CD14-positive monocyte (primary cell): Measurements from ENCODE around the gene CAPG. TPM values are rescaled to one million over a fixed set of nuclear protein-coding genes. Genes with fewer than 3 reads are reported as not detected.
A peak's percentile ranks its signal among the peaks of the same experiment; 100 is the strongest.

Experiments used
- DNase-seq, 3 donors: peaks; one replicate each; pipeline ENCODE4 v3.0.0-alpha.2; 2011 to 2022
- H2AFZ ChIP-seq: 2 replicates; pipeline ENCODE4 v1.6.0; 2012; ENCODE audit warnings: mild to moderate bottlenecking, low read depth, low read length, inconsistent platforms; ENCODE audit not compliant: insufficient read depth, poor library complexity, severe bottlenecking
- H3K27ac ChIP-seq, 2 donors: 1 replicate in 1 of 2; 2 replicates in 1 of 2; pipeline ENCODE4 v1.5.1; 2012 to 2013; ENCODE audit warnings: low read length in 2 of 2, control low read depth in 1 of 2, inconsistent platforms in 1 of 2, low read depth in 1 of 2, mild to moderate bottlenecking in 1 of 2
- H3K27me3 ChIP-seq, 2 donors: one replicate each; pipeline versions ENCODE4 v1.6.0 to v1.6.1; 2011 to 2013; ENCODE audit warnings: low read length in 2 of 2; ENCODE audit not compliant: control insufficient read depth in 2 of 2, insufficient read depth in 2 of 2
- H3K36me3 ChIP-seq, 2 donors: replicated peaks in 1 of 2; 1 replicate in 1 of 2; 2 replicates in 1 of 2; pipeline versions ENCODE4 v1.5.1 to v1.6.1; 2012 to 2013; ENCODE audit warnings: low read length in 2 of 2, control low read depth in 1 of 2, inconsistent platforms in 1 of 2, mild to moderate bottlenecking in 1 of 2; ENCODE audit not compliant: insufficient read depth in 2 of 2, control insufficient read depth in 1 of 2
- H3K4me1 ChIP-seq, 2 donors: 1 replicate in 1 of 2; 2 replicates in 1 of 2; pipeline versions ENCODE4 v1.5.1 to v1.6.1; 2012 to 2013; ENCODE audit warnings: low read length in 2 of 2, control low read depth in 1 of 2, inconsistent platforms in 1 of 2, mild to moderate bottlenecking in 1 of 2, moderate library complexity in 1 of 2; ENCODE audit not compliant: insufficient read depth in 2 of 2, control insufficient read depth in 1 of 2
- H3K4me2 ChIP-seq: replicated peaks from 2 replicates; pipeline ENCODE3; 2012; ENCODE audit warnings: low read length, moderate library complexity, mild to moderate bottlenecking; ENCODE audit not compliant: poor library complexity, severe bottlenecking; ENCODE audit errors: extremely low read depth
- H3K4me3 ChIP-seq, 3 experiments: fragments of 200-600 bp in 1 of 3; sonication (generic) in 1 of 3; replicated peaks in 1 of 3; 1 replicate in 2 of 3; 2 replicates in 1 of 3; pipeline ENCODE4 v1.5.1; 2011 to 2013; ENCODE audit warnings: low read length in 3 of 3, mild to moderate bottlenecking in 3 of 3, control low read depth in 2 of 3, low read depth in 2 of 3, inconsistent platforms in 1 of 3, moderate library complexity in 1 of 3
- H3K79me2 ChIP-seq: 2 replicates; pipeline ENCODE4 v1.6.0; 2012; ENCODE audit warnings: mild to moderate bottlenecking, control low read depth, inconsistent platforms, low read length, moderate library complexity; ENCODE audit not compliant: insufficient read depth
- H3K9ac ChIP-seq: 2 replicates; pipeline ENCODE4 v1.6.0; 2017; ENCODE audit warnings: low read length, mild to moderate bottlenecking; ENCODE audit not compliant: insufficient read depth, poor library complexity, severe bottlenecking
- H3K9me3 ChIP-seq, 2 donors: replicated peaks in 1 of 2; 1 replicate in 1 of 2; 2 replicates in 1 of 2; pipeline versions ENCODE4 v1.5.1 to v1.6.1; 2012 to 2013; ENCODE audit warnings: low read length in 2 of 2, control low read depth in 1 of 2; ENCODE audit not compliant: control insufficient read depth in 1 of 2, insufficient read depth in 1 of 2
- H4K20me1 ChIP-seq: 2 replicates; pipeline ENCODE4 v1.6.0; 2012; ENCODE audit warnings: mild to moderate bottlenecking, low read length, control low read depth, moderate library complexity; ENCODE audit not compliant: insufficient read depth
- H3K27ac Mint-ChIP-seq, 7 donors: one replicate each; pipeline ENCODE4 v1.8.0; 2020; ENCODE audit warnings: mild to moderate bottlenecking in 7 of 7, mixed read lengths in 7 of 7, moderate library complexity in 6 of 7, inconsistent platforms in 2 of 7
- H3K27me3 Mint-ChIP-seq, 3 donors: one replicate each; pipeline ENCODE4 v1.8.0; 2021 to 2022; ENCODE audit warnings: low read depth in 3 of 3, mild to moderate bottlenecking in 3 of 3, mixed read lengths in 3 of 3, moderate library complexity in 3 of 3, inconsistent platforms in 1 of 3
- H3K36me3 Mint-ChIP-seq, 2 donors: one replicate each; pipeline ENCODE4 v1.8.0; 2020; ENCODE audit warnings: mixed read lengths in 2 of 2, inconsistent platforms in 1 of 2, mild to moderate bottlenecking in 1 of 2
- H3K4me1 Mint-ChIP-seq: one replicate; pipeline ENCODE4 v1.8.0; 2020; ENCODE audit warnings: mild to moderate bottlenecking, mixed read lengths
- H3K4me3 Mint-ChIP-seq, 2 donors: one replicate each; pipeline ENCODE4 v1.8.0; 2020; ENCODE audit warnings: mild to moderate bottlenecking in 2 of 2, mixed read lengths in 2 of 2, moderate library complexity in 1 of 2
- H3K9me3 Mint-ChIP-seq, 7 donors: one replicate each; pipeline ENCODE4 v1.8.0; 2020 to 2022; ENCODE audit warnings: mixed read lengths in 7 of 7, mild to moderate bottlenecking in 6 of 7, moderate library complexity in 6 of 7, inconsistent platforms in 2 of 7
- WGBS: methylation state at CpG from one replicate; pipeline ENCODE4 v1.1.5; 2013; ENCODE audit warnings: missing lambda C conversion rate; ENCODE audit not compliant: insufficient coverage; 5-methylcytosine and 5-hydroxymethylcytosine counted together
- intact Hi-C, 2 donors: fragments of 100-400 bp; cut with micrococcal nuclease; formaldehyde crosslinking; loops; one replicate each; pipeline versions ENCODE4 v1.15.0 to v1.15.1; 2023
- polyA plus RNA-seq, 3 donors: library from polyadenylated mRNA; depleted of rRNA in 1 of 3; unstranded in 2 of 3; stranded (reverse) in 1 of 3; fragments of 300-500 nt in 2 of 3; fragments of >200 nt in 1 of 3; fragmentation: Illumina TruSeq in 2 of 3; gene quantifications; 1 replicate in 2 of 3; 2 replicates in 1 of 3; pipeline ENCODE4 v1.2.3, GENCODE V29; 2012 to 2021
- TF ChIP-seq, protein P1 (sequence below): fragments of 200-600 bp; IDR thresholded peaks from one replicate; pipeline ENCODE4 v1.8.0; 2022; ENCODE audit warnings: antibody characterized with exemption, mild to moderate bottlenecking

CAPG gene
- polyA plus RNA-seq, 3 donors: 474 to 847 (median 631) TPM

DNA sequence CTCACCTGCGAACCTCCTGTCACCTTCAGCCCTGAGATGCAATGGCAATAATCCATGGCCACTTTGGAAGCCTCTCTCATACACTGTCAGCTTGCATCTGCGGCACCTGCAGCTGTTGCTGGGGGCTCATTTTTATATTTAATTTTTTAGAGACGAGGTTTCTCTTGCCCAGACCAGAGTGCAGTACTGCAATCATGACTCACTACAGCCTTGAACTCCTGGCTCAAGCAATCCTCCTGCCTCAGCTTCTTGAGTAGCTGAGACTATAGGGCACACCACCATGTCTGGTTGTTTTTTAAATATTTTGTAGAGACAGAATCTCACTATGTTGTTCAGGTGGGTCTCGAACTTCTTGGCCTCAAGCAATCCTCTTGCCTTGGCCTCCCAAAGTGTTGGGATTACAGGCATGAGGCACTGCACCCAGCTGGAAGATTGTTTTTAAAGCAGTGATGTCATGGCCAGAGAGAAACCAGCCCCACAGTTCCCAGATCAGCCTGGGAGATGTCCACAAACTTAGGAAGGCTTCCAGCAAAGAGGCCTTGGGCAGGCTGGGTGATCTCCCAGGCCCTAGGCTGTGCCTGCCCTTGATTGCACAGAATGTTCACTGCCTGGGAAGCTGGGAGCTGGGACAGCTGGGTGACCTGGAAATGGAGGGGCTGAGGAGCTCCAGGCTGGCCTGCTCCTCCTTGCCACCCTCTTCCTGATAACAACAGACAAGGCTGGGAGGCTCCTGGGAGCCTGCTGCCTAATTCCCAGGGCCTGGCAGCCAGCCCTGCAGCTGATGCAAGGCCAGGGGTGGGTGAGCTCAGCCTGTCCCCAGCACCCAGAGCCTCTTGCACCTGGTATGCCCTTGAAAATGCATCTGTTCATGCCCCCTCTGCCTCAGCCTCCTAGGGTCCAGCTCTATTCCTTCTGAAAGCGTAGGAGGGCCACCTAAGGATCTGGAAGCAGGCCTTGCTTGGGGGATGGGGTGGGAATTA is 35.4 kb upstream of the CAPG start:
- Histone ChIP-seq H2AFZ (no peak overlapping the region), H3K9ac (no peak overlapping the region), H3K36me3 (no peaks in the 10 kb centered on the region), H3K79me2 (no peaks in the 10 kb centered on the region), H3K4me1 (peaks cover 11 to 12% of the 10 kb centered on the region in 2 donors), H3K9me3 (no peaks in the 10 kb centered on the region), H3K4me3 (no peak overlapping the region), H3K27ac (no peak overlapping the region), H4K20me1 (no peaks in the 10 kb centered on the region), H3K4me2 (no peak overlapping the region), H3K27me3 (no peaks in the 10 kb centered on the region)
- Mint-ChIP-seq H3K4me3 (no peak overlapping the region), H3K4me1 (peaks cover 14% of the 10 kb centered on the region), H3K27me3 (peaks cover 0 to 7% (median 3%) of the 10 kb centered on the region in 3 donors), H3K36me3 (no peaks in the 10 kb centered on the region), H3K27ac (no peak overlapping the region), H3K9me3 (no peaks in the 10 kb centered on the region)
- 100% methylated on average over 1 of the region's 5 CpGs for WGBS
- TF ChIP-seq, protein P1, sequence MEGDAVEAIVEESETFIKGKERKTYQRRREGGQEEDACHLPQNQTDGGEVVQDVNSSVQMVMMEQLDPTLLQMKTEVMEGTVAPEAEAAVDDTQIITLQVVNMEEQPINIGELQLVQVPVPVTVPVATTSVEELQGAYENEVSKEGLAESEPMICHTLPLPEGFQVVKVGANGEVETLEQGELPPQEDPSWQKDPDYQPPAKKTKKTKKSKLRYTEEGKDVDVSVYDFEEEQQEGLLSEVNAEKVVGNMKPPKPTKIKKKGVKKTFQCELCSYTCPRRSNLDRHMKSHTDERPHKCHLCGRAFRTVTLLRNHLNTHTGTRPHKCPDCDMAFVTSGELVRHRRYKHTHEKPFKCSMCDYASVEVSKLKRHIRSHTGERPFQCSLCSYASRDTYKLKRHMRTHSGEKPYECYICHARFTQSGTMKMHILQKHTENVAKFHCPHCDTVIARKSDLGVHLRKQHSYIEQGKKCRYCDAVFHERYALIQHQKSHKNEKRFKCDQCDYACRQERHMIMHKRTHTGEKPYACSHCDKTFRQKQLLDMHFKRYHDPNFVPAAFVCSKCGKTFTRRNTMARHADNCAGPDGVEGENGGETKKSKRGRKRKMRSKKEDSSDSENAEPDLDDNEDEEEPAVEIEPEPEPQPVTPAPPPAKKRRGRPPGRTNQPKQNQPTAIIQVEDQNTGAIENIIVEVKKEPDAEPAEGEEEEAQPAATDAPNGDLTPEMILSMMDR: no peak
- no peak for DNase-seq
- intact Hi-C loops: no loop called here

DNA sequence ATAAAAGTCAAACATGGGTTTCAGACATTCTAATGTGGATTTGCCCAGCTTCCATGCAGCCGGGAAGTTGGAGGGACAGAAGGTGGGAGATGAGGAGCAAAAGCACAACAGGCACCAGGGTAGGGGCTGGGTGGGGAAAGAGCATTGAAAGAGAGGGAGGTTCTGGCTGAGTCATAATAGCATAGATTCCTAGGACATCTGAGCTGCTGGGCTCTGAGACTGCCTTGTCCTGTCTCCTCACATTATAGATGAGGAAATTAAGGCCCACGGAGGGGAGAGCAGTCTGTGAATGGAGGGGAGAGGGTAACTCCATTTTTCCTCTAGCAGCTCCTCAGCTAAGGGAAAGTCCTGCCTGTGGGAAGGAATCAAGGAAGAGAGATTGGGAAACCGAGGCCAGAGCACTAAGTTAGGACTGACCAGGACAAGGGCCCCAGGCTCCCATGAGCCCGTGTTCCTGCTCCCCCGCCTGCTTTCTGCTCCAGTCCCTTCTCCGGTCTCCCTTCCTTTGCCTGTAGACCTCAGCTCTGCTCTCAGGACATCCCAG is 34.5 kb upstream of the CAPG start:
- TF ChIP-seq, protein P1: no peak
- intact Hi-C loops: no loop called here
- no peaks in the 10 kb centered on the region for H3K9me3 Mint-ChIP-seq
- Histone ChIP-seq H3K27ac (no peak overlapping the region), H2AFZ (no peak overlapping the region), H3K4me2 (no peak overlapping the region), H3K9ac (no peak overlapping the region), H3K79me2 (no peaks in the 10 kb centered on the region), H3K4me1 (peaks cover 11 to 12% of the 10 kb centered on the region in 2 donors), H4K20me1 (no peaks in the 10 kb centered on the region), H3K4me3 (no peak overlapping the region), H3K27me3 (no peaks in the 10 kb centered on the region), H3K9me3 (no peaks in the 10 kb centered on the region), H3K36me3 (no peaks in the 10 kb centered on the region)
- DNase-seq: no peak
- 96% methylated on average over 5 of the region's 6 CpGs for WGBS
- H3K4me3 Mint-ChIP-seq: no peak overlapping the region
- H3K36me3 Mint-ChIP-seq: no peaks in the 10 kb centered on the region
- H3K4me1 Mint-ChIP-seq: peaks cover 14% of the 10 kb centered on the region
- H3K27ac Mint-ChIP-seq: peak overlapping the region in 2 of 7 donors; percentile 56 to 61
- peaks cover 0 to 7% (median 3%) of the 10 kb centered on the region in 3 donors for H3K27me3 Mint-ChIP-seq
